GM23338 (cell line): ENCODE data around the gene PORCN. TPM values are rescaled to one million over a fixed set of nuclear protein-coding genes. Genes with fewer than 3 reads are reported as not detected.

Experiments used
- ATAC-seq: fragments of 200-7000 bp; cut with Tn5 transposase; 3 replicates; pipeline ENCODE4 v1.9.1; 2020
- DNase-seq: peaks from one replicate; pipeline ENCODE4 v3.0.0-alpha.2; 2015; ENCODE audit warnings: low spot score
- H2AFZ ChIP-seq: fragments of 200-600 bp; sonication (generic); 2 replicates; pipeline ENCODE4 v1.8.0; 2016; ENCODE audit warnings: antibody characterized with exemption, mild to moderate bottlenecking, moderate library complexity
- H3F3A ChIP-seq: fragments of 200-600 bp; sonication (generic); replicated peaks from 2 replicates; pipeline ENCODE4 v1.8.0; 2017; ENCODE audit warnings: antibody characterized with exemption, mixed run types, low read depth
- H3K27ac ChIP-seq: fragments of 200-600 bp; sonication (generic); 2 replicates; pipeline ENCODE4 v1.6.1; 2016; ENCODE audit warnings: low read depth
- H3K27me3 ChIP-seq: fragments of 200-600 bp; sonication (generic); 2 replicates; pipeline ENCODE4 v1.8.0; 2016; ENCODE audit warnings: mild to moderate bottlenecking, mixed run types, moderate library complexity; ENCODE audit not compliant: insufficient read depth
- H3K36me3 ChIP-seq: fragments of 200-600 bp; sonication (generic); 2 replicates; pipeline ENCODE4 v1.8.0; 2016; ENCODE audit warnings: mild to moderate bottlenecking; ENCODE audit not compliant: insufficient read depth
- H3K4me1 ChIP-seq: fragments of 200-600 bp; sonication (generic); 2 replicates; pipeline ENCODE4 v1.8.0; 2016; ENCODE audit warnings: mild to moderate bottlenecking, moderate library complexity; ENCODE audit not compliant: insufficient read depth
- H3K4me2 ChIP-seq: fragments of 200-600 bp; sonication (generic); 2 replicates; pipeline ENCODE4 v1.7.1; 2017; ENCODE audit warnings: mixed run types
- H3K4me3 ChIP-seq: fragments of 200-600 bp; sonication (generic); 2 replicates; pipeline ENCODE4 v1.6.1; 2016; ENCODE audit warnings: mixed run types
- H3K79me2 ChIP-seq: fragments of 200-600 bp; sonication (generic); replicated peaks from 2 replicates; pipeline ENCODE4 v1.8.0; 2017; ENCODE audit warnings: mild to moderate bottlenecking; ENCODE audit not compliant: insufficient read depth
- H3K9me2 ChIP-seq: fragments of 200-600 bp; sonication (generic); 2 replicates; pipeline ENCODE4 v1.8.0; 2017; ENCODE audit not compliant: insufficient read depth
- H4K20me1 ChIP-seq: fragments of 200-600 bp; sonication (generic); replicated peaks from 2 replicates; pipeline ENCODE4 v1.8.0; 2017; ENCODE audit warnings: mild to moderate bottlenecking; ENCODE audit not compliant: insufficient read depth
- H3K27ac Mint-ChIP-seq: 2 replicates; pipeline ENCODE4 v1.8.0; 2020; ENCODE audit warnings: inconsistent platforms, mild to moderate bottlenecking, moderate library complexity, mixed read lengths
- H3K27me3 Mint-ChIP-seq: 3 replicates; pipeline ENCODE4 v1.8.0; 2022; ENCODE audit warnings: low read depth, mild to moderate bottlenecking, moderate library complexity, mixed read lengths, inconsistent platforms; ENCODE audit not compliant: insufficient read depth, poor library complexity
- H3K36me3 Mint-ChIP-seq: 3 replicates; pipeline ENCODE4 v1.8.0; 2021; ENCODE audit warnings: low read depth, mild to moderate bottlenecking, inconsistent platforms, moderate library complexity, mixed read lengths
- H3K4me1 Mint-ChIP-seq: 3 replicates; pipeline ENCODE4 v1.8.0; 2020; ENCODE audit warnings: mild to moderate bottlenecking, inconsistent platforms, mixed read lengths
- H3K4me3 Mint-ChIP-seq: 3 replicates; pipeline ENCODE4 v1.8.0; 2021; ENCODE audit warnings: moderate library complexity, mild to moderate bottlenecking, inconsistent platforms, mixed read lengths
- H3K9me3 Mint-ChIP-seq: 3 replicates; pipeline ENCODE4 v1.8.0; 2020; ENCODE audit warnings: moderate library complexity, mild to moderate bottlenecking, inconsistent platforms, mixed read lengths
- CREB1 ChIP-seq: fragments of 250-450 bp; sonication (Bioruptor Pico); IDR thresholded peaks from 2 replicates; pipeline ENCODE4 v1.5.0; 2020; ENCODE audit warnings: low read depth, mild to moderate bottlenecking, moderate library complexity
- EZH2phosphoT487 ChIP-seq: fragments of 200-600 bp; sonication (generic); IDR thresholded peaks from one replicate; pipeline ENCODE4 v1.8.1; 2018; ENCODE audit warnings: antibody characterized with exemption; ENCODE audit not compliant: unreplicated experiment
- JUNB ChIP-seq: IDR thresholded peaks from one replicate; pipeline ENCODE4 v1.6.1; 2016; ENCODE audit warnings: antibody characterized with exemption; ENCODE audit not compliant: unreplicated experiment
- NANOG ChIP-seq: IDR thresholded peaks from 2 replicates; pipeline ENCODE4 v1.6.1; 2016; ENCODE audit warnings: antibody characterized with exemption, borderline replicate concordance
- POLR2AphosphoS5 ChIP-seq: IDR thresholded peaks from 2 replicates; pipeline ENCODE4 v1.6.1; 2016; ENCODE audit warnings: antibody characterized with exemption, low read depth
- STAT1 ChIP-seq: IDR thresholded peaks from one replicate; pipeline ENCODE4 v1.6.1; 2016; ENCODE audit warnings: antibody characterized with exemption; ENCODE audit not compliant: unreplicated experiment
- ZNF114 ChIP-seq: fragments of 250-450 bp; sonication (Bioruptor Pico); IDR thresholded peaks from 2 replicates; pipeline ENCODE4 v1.5.0; 2020; ENCODE audit warnings: mild to moderate bottlenecking, moderate library complexity
- ZNF331 ChIP-seq: fragments of 250-450 bp; sonication (Bioruptor Pico); IDR thresholded peaks from 2 replicates; pipeline ENCODE4 v1.5.0; 2020; ENCODE audit warnings: low read depth, mild to moderate bottlenecking, moderate library complexity
- polyA plus RNA-seq: library from polyadenylated mRNA; unstranded; fragments of >200 nt; fragmentation: Nextera tagmentation; extraction: Ambion mirVana; gene quantifications from 2 replicates; pipeline ENCODE4 v1.2.1, GENCODE V29; 2016
- total RNA-seq: library from RNA; depleted of rRNA; stranded (reverse); fragments of >200 nt; shearing (Covaris generic); gene quantifications from 2 replicates; pipeline ENCODE4 v1.2.3, GENCODE V29; 2014
- TF ChIP-seq, protein P1 (sequence below): fragments of 250-450 bp; sonication (Bioruptor Pico); IDR thresholded peaks from 2 replicates; pipeline ENCODE4 v1.5.0; 2020; ENCODE audit warnings: mild to moderate bottlenecking, moderate library complexity
- TF ChIP-seq, protein P2 (sequence below): IDR thresholded peaks from 2 replicates; pipeline ENCODE4 v1.6.1; 2016; ENCODE audit warnings: antibody characterized with exemption

The PORCN gene
- total and polyA plus RNA-seq, 2 experiments from 2014 or later, result 19.4 to 28.5 TPM

DNA sequence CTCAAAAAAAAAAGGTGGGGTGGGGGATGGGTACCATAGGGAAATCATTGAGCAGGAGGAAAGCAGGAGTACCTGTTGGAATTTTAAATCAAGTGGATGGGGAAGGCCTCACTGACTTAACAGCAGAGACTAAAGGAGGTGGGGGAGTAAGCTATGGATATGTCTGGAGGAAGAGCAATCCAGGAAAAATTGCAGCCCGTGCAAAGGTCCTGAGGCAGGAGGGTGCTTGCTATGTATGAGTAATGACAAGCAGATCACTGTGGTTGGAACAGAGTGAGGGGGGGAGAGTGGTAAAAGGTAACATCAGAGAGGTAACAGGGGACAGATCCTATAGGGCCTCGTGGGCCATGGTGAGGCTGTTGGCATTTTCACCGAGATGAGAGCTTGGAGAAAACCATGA lies 28.6 kb upstream of the PORCN start (continued):
- TF ChIP-seq, protein P1, sequence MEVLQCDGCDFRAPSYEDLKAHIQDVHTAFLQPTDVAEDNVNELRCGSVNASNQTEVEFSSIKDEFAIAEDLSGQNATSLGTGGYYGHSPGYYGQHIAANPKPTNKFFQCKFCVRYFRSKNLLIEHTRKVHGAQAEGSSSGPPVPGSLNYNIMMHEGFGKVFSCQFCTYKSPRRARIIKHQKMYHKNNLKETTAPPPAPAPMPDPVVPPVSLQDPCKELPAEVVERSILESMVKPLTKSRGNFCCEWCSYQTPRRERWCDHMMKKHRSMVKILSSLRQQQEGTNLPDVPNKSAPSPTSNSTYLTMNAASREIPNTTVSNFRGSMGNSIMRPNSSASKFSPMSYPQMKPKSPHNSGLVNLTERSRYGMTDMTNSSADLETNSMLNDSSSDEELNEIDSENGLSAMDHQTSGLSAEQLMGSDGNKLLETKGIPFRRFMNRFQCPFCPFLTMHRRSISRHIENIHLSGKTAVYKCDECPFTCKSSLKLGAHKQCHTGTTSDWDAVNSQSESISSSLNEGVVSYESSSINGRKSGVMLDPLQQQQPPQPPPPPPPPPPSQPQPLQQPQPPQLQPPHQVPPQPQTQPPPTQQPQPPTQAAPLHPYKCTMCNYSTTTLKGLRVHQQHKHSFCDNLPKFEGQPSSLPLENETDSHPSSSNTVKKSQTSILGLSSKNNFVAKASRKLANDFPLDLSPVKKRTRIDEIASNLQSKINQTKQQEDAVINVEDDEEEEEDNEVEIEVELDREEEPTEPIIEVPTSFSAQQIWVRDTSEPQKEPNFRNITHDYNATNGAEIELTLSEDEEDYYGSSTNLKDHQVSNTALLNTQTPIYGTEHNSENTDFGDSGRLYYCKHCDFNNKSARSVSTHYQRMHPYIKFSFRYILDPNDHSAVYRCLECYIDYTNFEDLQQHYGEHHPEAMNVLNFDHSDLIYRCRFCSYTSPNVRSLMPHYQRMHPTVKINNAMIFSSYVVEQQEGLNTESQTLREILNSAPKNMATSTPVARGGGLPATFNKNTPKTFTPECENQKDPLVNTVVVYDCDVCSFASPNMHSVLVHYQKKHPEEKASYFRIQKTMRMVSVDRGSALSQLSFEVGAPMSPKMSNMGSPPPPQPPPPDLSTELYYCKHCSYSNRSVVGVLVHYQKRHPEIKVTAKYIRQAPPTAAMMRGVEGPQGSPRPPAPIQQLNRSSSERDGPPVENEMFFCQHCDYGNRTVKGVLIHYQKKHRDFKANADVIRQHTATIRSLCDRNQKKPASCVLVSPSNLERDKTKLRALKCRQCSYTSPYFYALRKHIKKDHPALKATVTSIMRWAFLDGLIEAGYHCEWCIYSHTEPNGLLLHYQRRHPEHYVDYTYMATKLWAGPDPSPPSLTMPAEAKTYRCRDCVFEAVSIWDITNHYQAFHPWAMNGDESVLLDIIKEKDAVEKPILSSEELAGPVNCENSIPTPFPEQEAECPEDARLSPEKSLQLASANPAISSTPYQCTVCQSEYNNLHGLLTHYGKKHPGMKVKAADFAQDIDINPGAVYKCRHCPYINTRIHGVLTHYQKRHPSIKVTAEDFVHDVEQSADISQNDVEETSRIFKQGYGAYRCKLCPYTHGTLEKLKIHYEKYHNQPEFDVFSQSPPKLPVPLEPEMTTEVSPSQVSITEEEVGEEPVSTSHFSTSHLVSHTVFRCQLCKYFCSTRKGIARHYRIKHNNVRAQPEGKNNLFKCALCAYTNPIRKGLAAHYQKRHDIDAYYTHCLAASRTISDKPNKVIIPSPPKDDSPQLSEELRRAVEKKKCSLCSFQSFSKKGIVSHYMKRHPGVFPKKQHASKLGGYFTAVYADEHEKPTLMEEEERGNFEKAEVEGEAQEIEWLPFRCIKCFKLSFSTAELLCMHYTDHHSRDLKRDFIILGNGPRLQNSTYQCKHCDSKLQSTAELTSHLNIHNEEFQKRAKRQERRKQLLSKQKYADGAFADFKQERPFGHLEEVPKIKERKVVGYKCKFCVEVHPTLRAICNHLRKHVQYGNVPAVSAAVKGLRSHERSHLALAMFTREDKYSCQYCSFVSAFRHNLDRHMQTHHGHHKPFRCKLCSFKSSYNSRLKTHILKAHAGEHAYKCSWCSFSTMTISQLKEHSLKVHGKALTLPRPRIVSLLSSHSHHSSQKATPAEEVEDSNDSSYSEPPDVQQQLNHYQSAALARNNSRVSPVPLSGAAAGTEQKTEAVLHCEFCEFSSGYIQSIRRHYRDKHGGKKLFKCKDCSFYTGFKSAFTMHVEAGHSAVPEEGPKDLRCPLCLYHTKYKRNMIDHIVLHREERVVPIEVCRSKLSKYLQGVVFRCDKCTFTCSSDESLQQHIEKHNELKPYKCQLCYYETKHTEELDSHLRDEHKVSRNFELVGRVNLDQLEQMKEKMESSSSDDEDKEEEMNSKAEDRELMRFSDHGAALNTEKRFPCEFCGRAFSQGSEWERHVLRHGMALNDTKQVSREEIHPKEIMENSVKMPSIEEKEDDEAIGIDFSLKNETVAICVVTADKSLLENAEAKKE, result no peak
- TF ChIP-seq ZNF114 (CRISPR knock-in tag), result no peak
- TF ChIP-seq EZH2phosphoT487, result no peak
- no peak for TF ChIP-seq ZNF331
- TF ChIP-seq JUNB, result no peak
- TF ChIP-seq STAT1, result no peak
- no peak for TF ChIP-seq POLR2AphosphoS5
- TF ChIP-seq, protein P2, sequence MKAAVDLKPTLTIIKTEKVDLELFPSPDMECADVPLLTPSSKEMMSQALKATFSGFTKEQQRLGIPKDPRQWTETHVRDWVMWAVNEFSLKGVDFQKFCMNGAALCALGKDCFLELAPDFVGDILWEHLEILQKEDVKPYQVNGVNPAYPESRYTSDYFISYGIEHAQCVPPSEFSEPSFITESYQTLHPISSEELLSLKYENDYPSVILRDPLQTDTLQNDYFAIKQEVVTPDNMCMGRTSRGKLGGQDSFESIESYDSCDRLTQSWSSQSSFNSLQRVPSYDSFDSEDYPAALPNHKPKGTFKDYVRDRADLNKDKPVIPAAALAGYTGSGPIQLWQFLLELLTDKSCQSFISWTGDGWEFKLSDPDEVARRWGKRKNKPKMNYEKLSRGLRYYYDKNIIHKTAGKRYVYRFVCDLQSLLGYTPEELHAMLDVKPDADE, result no peak
- TF ChIP-seq NANOG, result no peak

DNA sequence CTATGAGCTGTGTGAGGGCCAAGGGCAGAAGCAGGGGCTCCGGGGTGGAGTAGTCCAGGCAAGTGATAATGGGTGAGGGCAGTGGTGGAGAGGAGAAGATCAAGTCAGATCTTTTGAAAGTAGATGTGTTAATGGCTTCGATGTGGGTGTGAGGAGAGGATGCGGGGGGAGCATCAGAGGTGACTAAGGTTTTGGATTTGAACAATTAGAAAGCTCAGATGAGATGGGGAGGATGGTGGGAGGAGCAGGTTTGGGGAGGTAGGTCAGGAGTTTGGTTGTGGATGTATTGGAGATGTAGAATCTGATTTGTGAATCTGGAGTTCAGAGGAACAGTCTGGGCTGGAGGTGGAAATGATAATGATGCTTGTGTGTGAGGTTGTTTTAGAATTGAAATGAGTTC lies 28.2 kb upstream of the PORCN start:
- H3K79me2 ChIP-seq, result peaks cover 16% of the 10 kb centered on the region
- no peak overlapping the region for H3K4me2 ChIP-seq
- no peak for ATAC-seq
- no peaks in the 10 kb centered on the region for H3K27me3 ChIP-seq
- no peaks in the 10 kb centered on the region for H3K4me1 ChIP-seq
- no peak overlapping the region for H3K4me3 ChIP-seq
- no peaks in the 10 kb centered on the region for H3F3A ChIP-seq
- H3K27ac ChIP-seq, result no peak overlapping the region
- no peak overlapping the region for H2AFZ ChIP-seq
- peaks cover 32% of the 10 kb centered on the region for H3K36me3 Mint-ChIP-seq
- no peaks in the 10 kb centered on the region for H3K9me3 Mint-ChIP-seq
- DNase-seq, result no peak
- H3K36me3 ChIP-seq, result peaks cover 4% of the 10 kb centered on the region; the same call in 1 of the 2 replicates
- no peaks in the 10 kb centered on the region for H3K9me2 ChIP-seq
- peaks cover 3% of the 10 kb centered on the region for H3K27me3 Mint-ChIP-seq
- H4K20me1 ChIP-seq, result no peaks in the 10 kb centered on the region
- H3K4me1 Mint-ChIP-seq, result peaks cover 10% of the 10 kb centered on the region; the same call in 2 of the 3 replicates
- H3K27ac Mint-ChIP-seq, result no peak overlapping the region
- H3K4me3 Mint-ChIP-seq, result no peak overlapping the region
- TF ChIP-seq JUNB (no peak), CREB1 (no peak), STAT1 (no peak), POLR2AphosphoS5 (no peak), EZH2phosphoT487 (no peak)
